ENCODE measurements around the gene KLHL20.

GRCh38 chr1:173827611-173828010 lies 112.8 kb downstream of the KLHL20 start:
- TF ChIP-seq CEBPB (IDR thresholded peaks at IDR 0.05; ENCODE audit: borderline replicate concordance, low read depth, low read length) (no peak), U2AF2 (IDR thresholded peaks at IDR 0.05; ENCODE audit: low read depth, low read length) (no peak), TCF7L2 (IDR thresholded peaks at IDR 0.05; ENCODE audit: low read depth, low read length) (no peak), REST (IDR thresholded peaks at IDR 0.05; ENCODE audit: borderline replicate concordance in 1 of 2, low read depth in 1 of 2, low read length in 2 of 2) (no peak), MZF1 (CRISPR knock-in tag; IDR thresholded peaks at IDR 0.05; ENCODE audit: borderline replicate concordance) (no peak), ZNF44 (CRISPR knock-in tag; IDR thresholded peaks at IDR 0.05) (no peak), ZBTB8A (CRISPR knock-in tag; IDR thresholded peaks at IDR 0.05; ENCODE audit: borderline replicate concordance, low read depth) (no peak), RBAK (CRISPR knock-in tag; IDR thresholded peaks at IDR 0.05) (no peak), YY1 (IDR thresholded peaks at IDR 0.05; ENCODE audit: insufficient read depth, insufficient replicate concordance, low read depth, low read length) (no peak), MXI1 (IDR thresholded peaks at IDR 0.05; ENCODE audit: borderline replicate concordance, low read depth, low read length) (no peak), MAFK (conservative IDR thresholded peaks at IDR 0.05 in 1 of 2, IDR thresholded peaks at IDR 0.05 in 1 of 2; ENCODE audit: low read length in 2 of 2) (no peak), FOXP1 (IDR thresholded peaks at IDR 0.05) (no peak), FOXP1 (CRISPR knock-in tag; IDR thresholded peaks at IDR 0.05) (no peak), ZNF776 (CRISPR knock-in tag; IDR thresholded peaks at IDR 0.05) (no peak), SP1 (IDR thresholded peaks at IDR 0.05) (no peak), SP1 (CRISPR knock-in tag; IDR thresholded peaks at IDR 0.05) (no peak)

All from HepG2 (cell line).